Measurements from ENCODE around the gene HYOU1.
"Not testable (repeated sequence)": the region's sequence is repeated elsewhere in the genome, so short reads cannot be mapped to it uniquely, and the experiment has no call there.

Gene HYOU1

GRCh38 chr11:119018074-119018938 lies 38.7 kb downstream of the HYOU1 start, which contains the start of the genes RPS25 and TRAPPC4:
RPS25 (minus strand) TSS chr11:119018343; CDS start chr11:119018284, 59 bp downstream.
TRAPPC4 (plus strand) TSS chr11:119018766; CDS start chr11:119018796, 30 bp downstream.
- DNase-seq = peak; percentile 94

GRCh38 chr11:119017377-119017776 lies 39.6 kb downstream of the HYOU1 start:
- not testable (repeated sequence) for DNase-seq

- no peak for DNase-seq
Observed at GRCh38 chr11:119016216-119017009, 40.6 kb downstream of the HYOU1 start.

- DNase-seq = no peak
Observed at GRCh38 chr11:119015054-119015611, 41.9 kb downstream of the HYOU1 start.

- no peak for DNase-seq
Observed at GRCh38 chr11:119014209-119014924, 42.6 kb downstream of the HYOU1 start.

- DNase-seq = no peak
Observed at GRCh38 chr11:119012629-119013170, 44.3 kb downstream of the HYOU1 start.

- DNase-seq = no peak
Observed at GRCh38 chr11:119011476-119012053, 45.4 kb downstream of the HYOU1 start.

GRCh38 chr11:119006656-119007055 lies 50.3 kb downstream of the HYOU1 start:
- DNase-seq = no peak

- DNase-seq = no peak
Observed at GRCh38 chr11:119000906-119001305, 56.1 kb downstream of the HYOU1 start.

- no peak for DNase-seq
Observed at GRCh38 chr11:118998822-118999221, 58.2 kb downstream of the HYOU1 start.

GRCh38 chr11:118998388-118998717 lies 58.7 kb downstream of the HYOU1 start:
- no peak for DNase-seq

GRCh38 chr11:118997627-118998387 lies 59.2 kb downstream of the HYOU1 start, which contains the start of gene CENATAC:
CENATAC (plus strand) TSS chr11:118998138; CDS start chr11:118998198, 60 bp downstream.
- peak; percentile 88 for DNase-seq

GRCh38 chr11:118996926-118997626 lies 59.9 kb downstream of the HYOU1 start:
- DNase-seq = no peak

Measured in COR-L47 (cell line).